Stimulated activated CD8-positive, alpha-beta memory T cell treated with anti-CD3 and anti-CD28 coated beads, Interleukin-12 subunit alpha, Interleukin-12 subunit beta, amount 100 ng/mL, for 24 hours (primary cell): ENCODE data around the gene NR1I2.

Experiments used
- DNase-seq: peaks from one replicate; pipeline ENCODE4 v3.0.0-alpha.2; 2020; ENCODE audit errors: extremely low read depth

The NR1I2 gene

DNA sequence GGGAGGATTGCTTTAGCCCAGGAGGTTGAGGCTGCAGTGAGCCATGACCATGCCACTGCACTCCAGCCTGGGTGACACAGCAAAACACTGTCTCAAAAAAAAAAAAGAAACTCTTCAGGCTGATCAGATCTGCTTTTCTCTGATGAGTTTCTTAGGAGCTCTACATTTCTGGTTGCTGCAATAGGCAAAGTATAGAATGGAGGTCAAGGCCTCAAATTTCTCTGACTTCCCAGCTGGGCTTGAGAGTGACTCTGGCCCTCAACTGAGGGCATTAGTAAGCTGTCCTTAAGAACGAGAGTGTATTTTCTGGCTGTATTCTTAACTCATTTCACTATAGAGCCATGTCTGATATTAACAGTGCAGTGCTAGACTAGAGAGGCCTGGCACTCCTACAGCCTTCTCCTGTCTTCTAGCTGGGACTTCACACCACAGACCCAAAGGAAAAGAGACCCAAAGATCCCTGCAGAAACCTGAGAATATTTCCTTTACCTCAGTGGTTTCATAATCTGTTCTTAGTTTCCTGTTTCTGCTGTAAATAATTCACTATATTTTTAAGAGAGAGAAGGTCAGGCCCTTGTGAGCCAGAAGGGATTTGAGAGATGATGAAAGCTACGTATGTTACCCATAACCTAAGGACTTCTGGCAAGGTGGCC, 2.0 kb upstream of the NR1I2 start:
- DNase-seq: no peak

DNA sequence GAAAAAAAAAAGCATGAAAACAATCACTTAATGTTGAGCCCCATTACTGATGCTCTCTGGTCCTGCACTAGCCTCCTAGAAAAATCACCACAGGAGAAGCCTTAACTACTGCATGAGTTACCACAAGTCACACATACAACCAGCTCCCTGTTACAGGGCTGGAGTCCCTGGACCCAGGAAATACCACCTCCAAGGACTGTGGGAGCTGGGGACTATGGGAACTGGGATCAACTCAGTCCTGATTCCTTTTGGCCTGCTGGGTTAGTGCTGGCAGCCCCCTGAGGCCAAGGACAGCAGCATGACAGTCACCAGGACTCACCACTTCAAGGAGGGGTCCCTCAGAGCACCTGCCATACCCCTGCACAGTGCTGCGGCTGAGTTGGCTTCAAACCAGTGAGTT, 559 bp downstream of the NR1I2 start:
- no peak for DNase-seq

DNA sequence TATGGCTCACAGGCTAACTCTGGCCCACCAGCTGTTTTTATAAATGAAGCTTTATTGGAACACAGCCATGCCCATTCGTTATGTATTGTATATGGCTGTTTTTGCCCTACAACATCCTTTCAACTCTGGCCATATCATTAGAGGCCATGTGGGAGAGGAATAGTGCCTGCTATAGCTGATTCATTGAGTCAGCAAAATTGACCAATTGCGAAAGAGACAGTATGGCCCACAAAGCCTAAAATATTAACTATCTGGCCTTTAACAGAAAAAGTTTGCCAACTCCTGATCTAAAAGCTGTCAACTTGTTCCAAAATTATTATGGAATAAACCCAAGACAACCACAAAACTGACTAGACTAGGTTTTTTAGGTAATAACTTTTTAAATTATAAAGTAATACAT, 1.4 kb downstream of the NR1I2 start:
- DNase-seq: no peak

DNA sequence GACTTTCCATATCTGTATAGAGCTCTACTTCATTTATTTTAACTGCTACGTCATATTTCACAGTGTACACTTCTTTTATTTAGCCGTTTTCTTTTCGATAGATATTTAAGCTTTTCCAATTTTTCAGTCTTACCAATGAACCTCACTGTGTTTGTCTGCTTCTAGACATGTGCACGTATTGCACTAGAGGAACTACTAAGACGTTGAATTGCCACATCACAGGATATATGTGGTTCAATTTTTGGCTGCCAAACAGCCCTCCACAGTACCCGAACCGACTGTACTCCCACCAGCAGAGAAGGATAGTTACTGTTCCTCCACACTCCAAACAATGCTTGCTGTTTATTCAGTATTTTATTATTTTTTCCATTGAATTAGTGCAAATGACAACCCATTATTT, 2.0 kb downstream of the NR1I2 start:
- DNase-seq: no peak

DNA sequence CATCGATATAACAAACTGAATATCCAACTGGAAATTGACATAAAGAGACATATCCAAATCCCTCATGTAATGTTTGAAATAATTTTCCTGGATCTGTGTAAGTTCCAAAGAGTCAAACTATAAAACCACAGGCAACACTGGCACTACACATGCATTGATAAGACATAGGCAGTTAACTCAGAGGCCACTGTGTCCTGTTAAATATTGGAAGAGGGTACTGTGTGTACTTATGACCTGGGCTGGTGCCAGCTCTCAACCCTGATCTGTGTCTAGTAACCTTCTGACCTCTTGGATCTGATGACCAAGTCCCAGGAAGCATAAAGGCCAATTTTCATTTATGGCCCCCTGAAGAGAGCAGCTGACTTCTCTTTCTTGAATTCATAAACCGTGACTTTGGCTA, 4.5 kb downstream of the NR1I2 start:
- no peak for DNase-seq

DNA sequence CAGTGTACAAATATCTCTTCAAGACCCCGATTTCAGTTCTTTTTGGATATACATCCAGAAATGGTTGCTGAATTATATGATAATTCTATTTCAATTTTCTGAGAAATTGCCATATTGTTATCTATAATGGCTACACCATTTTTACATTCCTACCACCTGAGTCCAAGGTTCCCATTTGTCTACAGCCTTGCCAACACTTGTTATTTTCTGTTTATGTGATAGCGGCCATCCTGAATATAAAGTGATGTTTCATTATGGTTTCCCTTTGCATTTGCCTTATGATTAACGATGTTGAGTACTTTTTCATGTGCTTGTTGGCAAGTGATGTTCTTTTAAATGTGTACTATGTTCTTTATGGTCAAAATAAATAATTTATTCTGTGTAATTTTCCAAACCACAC, 8.5 kb downstream of the NR1I2 start:
- no peak for DNase-seq

DNA sequence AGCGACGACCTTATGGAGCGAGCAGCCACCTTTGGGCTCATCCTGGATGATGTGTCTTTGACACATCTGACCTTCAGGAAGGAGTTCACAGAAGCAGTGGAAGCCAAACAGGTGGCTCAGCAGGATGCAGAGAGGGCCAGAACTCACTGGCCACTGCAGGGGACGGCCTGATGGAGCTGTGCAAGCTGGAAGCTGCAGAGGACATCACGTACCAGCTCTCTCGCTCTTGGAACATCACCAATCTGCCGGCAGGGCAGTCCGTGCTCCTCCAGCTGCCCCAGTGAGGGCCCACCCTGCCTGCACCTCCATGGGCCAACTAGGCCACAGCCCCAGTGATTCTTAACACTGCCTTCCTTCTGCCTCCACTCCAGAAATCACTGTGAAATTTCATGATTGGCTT, 10.4 kb downstream of the NR1I2 start:
- DNase-seq: no peak

DNA sequence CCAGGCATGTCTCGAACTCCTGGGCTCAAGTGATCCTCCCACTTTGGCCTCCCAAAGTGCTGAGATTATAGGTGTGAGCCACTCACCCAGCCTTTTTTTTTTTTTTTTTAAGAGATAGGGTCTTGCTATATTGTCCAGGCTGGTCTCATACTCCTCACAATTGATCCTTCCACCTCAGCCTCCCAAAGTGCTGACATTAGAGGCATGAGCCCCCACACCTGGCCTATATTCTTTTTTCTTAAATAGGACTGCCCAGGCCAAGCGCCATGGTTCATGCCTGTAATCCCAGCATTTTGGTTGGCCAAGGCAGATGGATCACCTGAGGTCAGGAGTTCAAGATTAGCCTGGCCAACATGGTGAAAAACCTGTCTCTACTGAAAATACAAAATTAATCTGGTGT, 12.5 kb downstream of the NR1I2 start:
- DNase-seq: no peak

DNA sequence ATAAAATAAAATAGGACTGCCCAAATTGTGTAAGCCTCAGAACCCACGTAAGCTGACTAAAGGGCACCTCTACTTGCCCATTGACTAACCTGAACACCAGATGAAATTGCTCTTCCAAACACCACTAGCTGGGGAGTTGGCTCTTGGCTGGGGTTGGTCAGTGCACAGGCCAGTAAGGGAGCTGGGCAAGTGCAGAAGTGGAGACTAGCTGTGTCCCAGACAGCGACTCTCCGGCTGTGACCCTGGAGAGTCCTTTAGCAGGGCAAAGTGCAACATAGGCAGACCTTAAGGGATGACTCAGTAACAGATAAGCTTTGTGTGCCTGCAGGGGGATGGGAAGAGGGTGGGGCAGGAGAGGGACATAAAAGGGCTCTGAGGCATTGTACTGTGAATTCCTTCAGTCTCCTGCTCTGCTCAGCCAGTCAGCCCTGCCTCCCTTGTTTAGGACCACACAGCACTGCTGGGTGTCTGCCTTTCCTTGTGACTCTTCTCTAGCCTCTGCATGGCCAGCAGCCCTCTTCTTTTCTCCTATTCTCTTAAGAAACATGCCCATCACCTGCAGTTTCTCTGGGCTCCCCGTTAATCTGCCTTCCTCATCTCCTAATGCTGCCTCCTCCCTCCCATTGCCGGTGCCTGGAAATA, 13.2 kb downstream of the NR1I2 start:
- DNase-seq: no peak

DNA sequence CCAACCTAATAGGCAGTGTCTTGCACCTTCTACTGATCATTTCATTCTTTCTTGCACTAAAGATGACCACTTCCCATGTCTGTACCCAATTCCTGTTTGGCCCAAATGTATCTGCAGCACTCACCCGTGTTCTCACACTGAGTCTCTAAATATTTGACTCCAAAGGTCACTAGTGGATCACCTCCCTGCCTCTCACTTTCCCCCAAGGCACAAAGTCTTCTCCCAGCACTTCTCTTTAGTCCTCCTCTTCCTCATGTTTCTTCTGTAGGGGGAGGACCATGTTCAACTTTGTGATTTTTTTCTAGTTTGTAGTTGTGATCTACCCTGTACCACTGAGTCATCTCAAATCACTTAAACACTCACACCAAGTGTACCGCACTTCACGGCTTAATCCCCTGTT, 13.9 kb downstream of the NR1I2 start:
- no peak for DNase-seq

DNA sequence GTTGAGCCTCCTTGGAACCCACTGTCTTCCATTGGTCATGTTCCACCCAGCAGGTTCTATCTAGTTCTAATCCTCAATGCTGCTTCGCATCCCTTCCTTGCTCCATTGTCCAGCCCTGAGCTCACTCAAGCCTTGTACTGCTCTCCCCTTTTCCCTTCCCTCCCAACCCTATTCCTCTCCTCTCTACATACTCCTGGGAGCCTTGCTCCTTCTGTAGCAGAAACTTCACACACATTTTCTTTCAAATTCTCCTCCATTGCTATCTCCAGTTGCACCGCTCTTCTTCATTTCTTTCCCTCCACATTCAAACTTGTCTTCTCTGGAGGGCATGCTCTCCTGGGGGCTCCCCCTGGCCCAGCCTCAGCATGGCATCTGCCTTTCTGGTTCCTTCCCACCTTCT, 14.5 kb downstream of the NR1I2 start:
- DNase-seq: no peak

DNA sequence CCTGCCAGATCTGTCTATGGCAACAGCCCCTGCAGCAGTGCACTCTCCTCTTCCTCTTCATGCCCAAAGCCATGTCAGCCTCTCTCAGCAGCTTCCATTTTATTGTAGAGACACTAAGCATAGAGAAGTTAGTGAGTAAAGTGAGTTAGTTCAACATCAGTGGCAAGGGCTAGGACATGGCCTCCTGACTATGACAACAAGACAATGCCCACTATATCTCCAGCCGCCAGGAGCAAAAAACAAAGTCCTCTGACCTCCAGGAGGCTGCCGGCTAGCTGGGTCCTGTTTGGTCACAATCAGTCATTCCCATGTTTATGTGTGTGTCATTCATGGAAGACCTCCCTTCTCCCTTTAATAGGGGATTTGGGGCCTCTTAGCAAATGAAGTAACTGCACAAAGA, 14.9 kb downstream of the NR1I2 start:
- no peak for DNase-seq

DNA sequence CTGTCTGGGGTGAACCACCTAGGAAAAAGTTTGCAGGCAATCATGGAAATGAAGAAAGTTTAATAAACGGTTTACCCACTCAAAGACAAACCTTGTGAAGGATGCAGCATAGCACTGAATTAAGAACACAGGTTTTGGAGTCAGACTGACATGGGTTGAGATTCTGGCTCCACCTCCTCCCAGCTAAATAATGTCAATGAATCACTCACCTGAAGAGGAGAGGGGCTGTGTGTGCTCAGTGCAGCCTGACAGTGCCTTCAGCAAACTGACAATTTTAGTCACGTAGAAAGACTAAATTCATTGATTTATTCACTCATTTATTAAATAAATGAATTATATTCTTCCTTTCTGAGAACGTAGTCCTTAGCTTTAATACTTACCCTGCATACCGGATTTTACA, 18.9 kb downstream of the NR1I2 start:
- no peak for DNase-seq

DNA sequence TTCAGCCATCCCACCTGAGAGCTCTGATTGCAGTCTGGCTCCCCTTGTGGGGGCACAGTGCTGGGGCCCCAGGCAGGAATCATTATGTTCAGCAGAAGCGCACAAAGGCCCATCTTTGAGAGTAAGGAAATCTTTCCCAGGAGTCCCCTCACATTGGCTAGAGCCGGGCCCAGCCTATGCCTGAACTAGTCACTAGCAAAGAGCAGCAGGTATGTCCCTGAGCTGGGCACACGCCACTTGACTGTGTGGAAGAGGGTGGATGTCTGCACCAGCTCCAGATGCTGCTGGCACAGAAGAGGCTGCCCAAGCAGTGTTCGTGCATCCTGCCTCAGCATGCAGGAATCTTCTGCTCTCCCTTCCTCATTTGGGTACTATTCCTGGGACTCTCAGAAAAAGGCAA, 26.3 kb downstream of the NR1I2 start:
- DNase-seq: no peak

DNA sequence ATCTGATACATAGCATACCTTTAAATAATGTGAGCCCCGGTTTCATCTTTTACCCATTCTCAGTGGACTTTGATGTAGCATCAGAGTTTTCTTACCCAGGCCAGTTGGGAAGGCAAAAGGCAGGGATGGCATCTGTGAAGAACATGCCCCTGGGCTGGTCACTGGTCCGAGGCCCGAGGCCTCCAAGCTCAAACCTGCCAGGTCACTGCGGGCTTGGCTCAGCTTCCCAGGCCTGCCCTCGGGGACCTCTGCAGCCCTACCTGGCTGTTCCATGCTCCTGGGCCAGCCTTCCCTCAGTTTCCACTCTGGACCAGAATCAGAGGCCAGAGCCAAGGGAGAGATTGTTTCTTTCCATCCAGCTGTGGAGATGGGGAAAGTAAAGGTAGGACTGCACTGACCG, 26.9 kb downstream of the NR1I2 start:
- no peak for DNase-seq

DNA sequence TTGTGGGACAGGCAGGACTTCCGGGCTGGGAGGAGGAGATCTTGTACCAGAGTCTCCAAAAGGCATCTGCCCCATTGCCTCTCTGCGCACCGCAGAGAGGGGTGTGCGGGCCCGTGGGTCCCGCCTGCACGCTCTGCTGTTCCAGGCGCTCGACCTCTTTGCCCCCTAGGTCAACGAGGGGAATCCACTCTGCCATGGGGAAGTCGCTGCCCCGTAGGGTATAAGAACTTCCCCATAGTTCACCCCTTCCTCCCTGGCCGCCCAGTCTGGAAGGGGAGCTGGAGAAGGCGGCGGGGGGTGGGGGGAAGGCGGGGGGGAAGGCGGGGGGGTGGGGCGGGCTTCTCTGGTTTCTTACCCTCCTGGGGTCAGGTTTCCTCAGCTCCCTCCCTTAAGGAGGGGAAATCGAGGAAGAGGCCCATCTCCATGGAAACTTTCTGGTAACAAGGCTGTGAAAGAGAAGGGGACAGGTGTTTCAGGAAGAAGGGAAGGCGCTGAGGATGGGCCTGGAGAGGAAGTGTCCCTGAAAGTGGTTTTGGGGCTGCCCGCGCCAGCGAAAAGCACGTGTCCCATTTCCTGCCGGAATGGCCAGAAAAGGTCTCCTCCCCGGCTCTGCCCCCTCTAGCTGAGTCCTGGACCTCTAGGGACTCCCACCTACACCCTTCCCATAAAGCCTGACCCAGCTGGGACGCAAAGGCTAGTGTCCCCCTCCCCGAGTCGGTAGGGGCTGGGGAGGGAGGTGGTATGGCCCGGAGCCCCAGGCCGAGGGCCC, 27.5 kb downstream of the NR1I2 start:
- no peak for DNase-seq

DNA sequence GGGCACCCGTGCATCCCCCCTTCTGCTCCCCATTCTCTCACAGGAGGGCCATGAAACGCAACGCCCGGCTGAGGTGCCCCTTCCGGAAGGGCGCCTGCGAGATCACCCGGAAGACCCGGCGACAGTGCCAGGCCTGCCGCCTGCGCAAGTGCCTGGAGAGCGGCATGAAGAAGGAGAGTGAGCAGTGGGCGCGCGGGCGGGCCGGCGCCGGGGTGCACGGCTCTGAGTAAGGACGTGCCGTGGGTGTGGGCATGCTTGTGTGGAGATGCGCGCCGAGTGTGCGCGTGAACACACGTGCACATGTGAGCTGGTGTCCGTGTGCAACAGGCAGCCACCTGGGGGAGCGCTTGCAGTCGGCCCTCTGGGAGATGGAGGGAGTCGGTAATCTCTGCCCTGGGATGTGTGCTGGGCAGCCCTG, 28.1 kb downstream of the NR1I2 start:
- no peak for DNase-seq

DNA sequence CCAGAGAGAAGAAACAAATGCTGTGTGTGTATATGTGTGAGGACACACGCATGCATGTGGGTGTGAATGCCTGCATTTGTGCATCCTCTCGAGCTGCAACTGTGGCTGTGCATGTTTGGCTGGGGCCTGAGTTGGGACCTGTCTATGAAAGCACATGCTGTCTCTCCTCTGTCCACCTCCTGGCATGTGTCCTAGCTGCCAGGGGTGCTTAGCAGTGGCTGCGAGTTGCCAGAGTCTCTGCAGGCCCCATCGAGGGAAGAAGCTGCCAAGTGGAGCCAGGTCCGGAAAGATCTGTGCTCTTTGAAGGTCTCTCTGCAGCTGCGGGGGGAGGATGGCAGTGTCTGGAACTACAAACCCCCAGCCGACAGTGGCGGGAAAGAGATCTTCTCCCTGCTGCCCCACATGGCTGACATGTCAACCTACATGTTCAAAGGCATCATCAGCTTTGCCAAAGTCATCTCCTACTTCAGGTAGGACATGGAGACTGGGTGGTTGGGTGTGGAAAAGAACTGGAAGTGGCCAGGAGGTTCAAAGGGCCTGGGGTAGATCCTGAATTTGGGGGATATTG, 30.7 kb downstream of the NR1I2 start:
- DNase-seq: no peak

DNA sequence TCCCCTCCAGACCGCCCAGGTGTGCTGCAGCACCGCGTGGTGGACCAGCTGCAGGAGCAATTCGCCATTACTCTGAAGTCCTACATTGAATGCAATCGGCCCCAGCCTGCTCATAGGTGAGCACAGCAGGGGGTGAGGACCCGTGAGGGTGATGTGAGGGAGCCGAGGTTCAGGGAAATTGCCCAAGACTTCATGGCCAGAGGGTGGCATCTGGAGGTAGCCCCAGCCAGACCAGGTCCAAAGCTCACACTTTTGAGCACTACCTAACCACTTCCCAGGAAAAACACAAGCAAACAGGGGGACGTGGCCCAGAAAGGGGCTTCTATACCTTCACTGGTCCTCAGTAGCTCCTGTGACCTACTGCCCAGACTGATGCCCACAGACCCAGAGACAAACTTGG, 33.8 kb downstream of the NR1I2 start:
- DNase-seq: no peak

DNA sequence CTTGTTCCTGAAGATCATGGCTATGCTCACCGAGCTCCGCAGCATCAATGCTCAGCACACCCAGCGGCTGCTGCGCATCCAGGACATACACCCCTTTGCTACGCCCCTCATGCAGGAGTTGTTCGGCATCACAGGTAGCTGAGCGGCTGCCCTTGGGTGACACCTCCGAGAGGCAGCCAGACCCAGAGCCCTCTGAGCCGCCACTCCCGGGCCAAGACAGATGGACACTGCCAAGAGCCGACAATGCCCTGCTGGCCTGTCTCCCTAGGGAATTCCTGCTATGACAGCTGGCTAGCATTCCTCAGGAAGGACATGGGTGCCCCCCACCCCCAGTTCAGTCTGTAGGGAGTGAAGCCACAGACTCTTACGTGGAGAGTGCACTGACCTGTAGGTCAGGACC, 35.2 kb downstream of the NR1I2 start:
- no peak for DNase-seq

DNA sequence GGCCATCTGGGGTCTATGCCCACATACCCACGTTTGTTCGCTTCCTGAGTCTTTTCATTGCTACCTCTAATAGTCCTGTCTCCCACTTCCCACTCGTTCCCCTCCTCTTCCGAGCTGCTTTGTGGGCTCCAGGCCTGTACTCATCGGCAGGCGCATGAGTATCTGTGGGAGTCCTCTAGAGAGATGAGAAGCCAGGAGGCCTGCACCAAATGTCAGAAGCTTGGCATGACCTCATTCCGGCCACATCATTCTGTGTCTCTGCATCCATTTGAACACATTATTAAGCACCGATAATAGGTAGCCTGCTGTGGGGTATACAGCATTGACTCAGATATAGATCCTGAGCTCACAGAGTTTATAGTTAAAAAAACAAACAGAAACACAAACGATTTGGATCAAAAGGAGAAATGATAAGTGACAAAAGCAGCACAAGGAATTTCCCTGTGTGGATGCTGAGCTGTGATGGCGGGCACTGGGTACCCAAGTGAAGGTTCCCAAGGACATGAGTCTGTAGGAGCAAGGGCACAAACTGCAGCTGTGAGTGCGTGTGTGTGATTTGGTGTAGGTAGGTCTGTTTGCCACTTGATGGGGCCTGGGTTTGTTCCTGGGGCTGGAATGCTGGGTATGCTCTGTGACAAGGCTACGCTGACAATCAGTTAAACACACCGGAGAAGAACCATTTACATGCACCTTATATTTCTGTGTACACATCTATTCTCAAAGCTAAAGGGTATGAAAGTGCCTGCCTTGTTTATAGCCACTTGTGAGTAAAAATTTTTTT, 35.9 kb downstream of the NR1I2 start:
- no peak for DNase-seq

DNA sequence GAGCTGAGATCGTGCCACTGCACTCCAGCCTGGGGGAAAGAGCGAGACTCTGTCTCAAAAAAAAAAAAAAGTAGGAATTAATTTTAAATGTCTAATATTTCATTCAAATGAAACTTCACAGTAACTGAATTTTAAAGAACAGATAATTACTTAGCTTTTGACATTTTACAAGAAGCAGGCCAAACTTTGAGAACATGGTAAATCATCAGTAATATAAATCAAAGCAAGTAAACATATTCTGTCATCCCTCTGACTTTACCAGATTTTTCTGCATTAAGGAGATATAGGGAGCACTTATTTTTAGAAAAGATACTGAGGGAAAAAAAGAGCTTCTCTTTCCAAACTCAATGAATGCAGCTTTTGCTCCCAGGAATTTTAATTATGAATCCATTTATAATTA, 37.0 kb downstream of the NR1I2 start:
- no peak for DNase-seq
